K562 (cell line): ENCODE data around the gene FN1.

ENCODE experiments used
- CEBPB ChIP-seq: fragments of 450-650 bp; IDR thresholded peaks from 2 replicates; pipeline ENCODE4 v1.6.1; 2016; ENCODE audit warnings: missing genetic modification characterization, missing compliant biosample characterization
- SIN3A ChIP-seq, 2 experiments: fragments of 150-350 bp in 1 of 2; IDR thresholded peaks; 2 replicates each; pipeline ENCODE4 v1.6.1; 2011 to 2016; ENCODE audit warnings: borderline replicate concordance in 2 of 2, low read depth in 2 of 2, low read length in 2 of 2, mild to moderate bottlenecking in 2 of 2, moderate library complexity in 2 of 2; ENCODE audit not compliant: control insufficient read depth in 1 of 2
- U2AF1 ChIP-seq: fragments of 200-400 bp; formaldehyde crosslinking; optimal IDR thresholded peaks from 2 replicates; pipeline ENCODE3; 2017; ENCODE audit warnings: mild to moderate bottlenecking, low read depth, low read length, moderate library complexity
- YY1 ChIP-seq, 3 experiments: IDR thresholded peaks; 2 replicates each; pipeline ENCODE4 v1.6.1; 2011; ENCODE audit warnings: low read length in 2 of 3, mild to moderate bottlenecking in 2 of 3, moderate library complexity in 2 of 3, borderline replicate concordance in 1 of 3, control low read depth in 1 of 3, low read depth in 1 of 3; ENCODE audit not compliant: insufficient read depth in 3 of 3, insufficient replicate concordance in 2 of 3, control insufficient read depth in 1 of 3, insufficient read length in 1 of 3; ENCODE audit errors: extremely low read depth in 1 of 3
- ZNF431 ChIP-seq: sonication (generic); formaldehyde crosslinking; IDR thresholded peaks from 2 replicates; pipeline ENCODE4 v1.8.0; 2022; ENCODE audit warnings: mild to moderate bottlenecking, missing genetic modification reagents

DNA sequence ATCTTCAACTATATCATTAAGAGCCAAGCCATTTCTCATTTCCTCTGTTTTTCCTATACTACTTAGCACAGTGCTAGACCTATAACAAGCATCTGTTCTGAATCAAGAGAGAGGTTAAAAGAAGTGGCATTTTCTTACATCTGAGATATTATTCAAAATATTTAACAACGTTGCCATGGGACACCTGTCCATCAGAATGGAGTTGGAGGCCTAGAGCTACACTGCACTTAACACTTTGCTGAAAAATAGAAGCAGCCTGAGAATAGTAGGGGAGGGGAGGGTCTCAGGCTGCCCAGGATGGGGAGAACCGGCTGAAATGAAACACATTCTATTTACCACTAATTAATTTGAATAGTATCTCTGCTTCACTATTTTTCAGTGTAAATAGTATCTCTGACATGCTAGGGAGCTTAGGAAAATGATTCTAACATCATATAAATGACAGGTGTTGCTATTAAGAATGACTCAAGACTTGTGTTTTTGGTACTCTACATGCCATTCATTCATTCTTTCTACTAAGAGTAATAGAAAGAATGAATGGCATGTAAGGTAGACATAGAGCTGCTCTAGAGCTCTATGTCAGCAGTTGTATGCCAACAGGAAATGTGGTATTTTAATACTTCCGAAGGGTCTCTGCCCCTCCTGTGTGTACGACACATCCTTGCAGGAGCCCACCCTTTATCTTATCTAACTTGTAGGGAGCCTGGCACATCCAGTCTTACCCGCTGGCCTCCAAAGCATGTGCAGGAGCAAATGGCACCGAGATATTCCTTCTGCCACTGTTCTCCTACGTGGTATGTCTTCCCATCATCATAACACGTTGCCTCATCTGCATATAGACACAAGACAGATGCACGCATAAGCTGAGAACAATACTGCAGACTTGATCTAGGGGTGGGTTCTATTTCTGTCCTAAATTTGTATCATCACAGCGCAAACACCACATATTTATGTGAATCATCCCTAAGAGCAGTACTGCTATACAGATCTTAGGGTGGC lies 71.4 kb downstream of the FN1 start:
- TF ChIP-seq YY1 (IDR thresholded peaks at IDR 0.05; ENCODE audit: borderline replicate concordance in 1 of 3, control insufficient read depth in 1 of 3, extremely low read depth in 1 of 3, insufficient read depth in 3 of 3, insufficient read length in 1 of 3, insufficient replicate concordance in 2 of 3, low read depth in 1 of 3, low read length in 2 of 3): no peak
- no peak for TF ChIP-seq ZNF431 (CRISPR knock-in tag)
- no peak for TF ChIP-seq SIN3A (IDR thresholded peaks at IDR 0.05; ENCODE audit: borderline replicate concordance in 2 of 2, control insufficient read depth in 1 of 2, low read depth in 2 of 2, low read length in 2 of 2)
- no peak for TF ChIP-seq U2AF1
- no peak for TF ChIP-seq CEBPB
